OCI-LY3 (cell line): ENCODE measurements around the gene HAUS7.

Source experiments
- CTCF ChIP-seq: fragments of 200-600, 300-600 bp; sonication (generic); IDR thresholded peaks from 2 replicates; pipeline ENCODE4 v1.5.1; 2014; ENCODE audit warnings: antibody characterized with exemption, low read length, low read depth
- EZH2phosphoT487 ChIP-seq: fragments of 200-600 bp; shearing (Covaris generic); IDR thresholded peaks from 2 replicates; pipeline ENCODE4 v1.6.1; 2018; ENCODE audit warnings: antibody characterized with exemption, mixed run types, low read depth

DNA sequence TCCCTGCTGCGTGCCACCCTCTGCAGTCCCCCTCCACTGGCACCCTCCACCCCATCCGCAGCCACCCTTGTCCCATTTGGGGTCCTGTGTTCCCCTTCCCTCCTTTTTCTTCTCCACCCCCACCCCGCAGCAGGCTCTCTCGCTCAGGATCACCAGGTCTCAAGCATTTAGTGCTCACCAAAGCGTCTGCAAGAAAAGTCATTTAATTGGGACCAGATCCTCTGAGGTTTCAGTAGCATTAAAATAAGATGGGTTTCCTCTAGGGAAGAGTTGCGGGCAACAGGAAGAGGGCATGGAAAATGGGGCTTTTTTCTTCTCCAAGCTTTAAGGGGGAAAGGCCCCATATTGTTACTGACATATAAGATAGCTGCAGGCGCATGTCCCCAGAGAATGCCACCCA, 4.9 kb upstream of the HAUS7 start:
- TF ChIP-seq CTCF (no peak), EZH2phosphoT487 (no peak)
